Hematopoietic multipotent progenitor cell treated with erythropoietin and hydrocortisone succinate and interleukin-3 and kit ligand, for 4 days (in vitro differentiated cells): ENCODE data around the gene MRPS2.
A peak's percentile ranks its signal among the peaks of the same experiment; 100 is the strongest.
"Not testable (repeated sequence)": the region's sequence is repeated elsewhere in the genome, so short reads cannot be mapped to it uniquely, and the experiment has no call there.

ENCODE experiments used
- DNase-seq: peaks from one replicate; pipeline ENCODE4 v3.0.0-alpha.2; 2015

MRPS2 gene

GRCh38 chr9:135500525-135501260 is at the start of gene MRPS2:
TSS of gene MRPS2 (plus strand) at chr9:135500682. CDS start at chr9:135500711, 29 bp downstream.
- peak; percentile 95 for DNase-seq

GRCh38 chr9:135450956-135451355 is 49.5 kb upstream of the MRPS2 start:
- DNase-seq: no peak

GRCh38 chr9:135451909-135452308 is 48.6 kb upstream of the MRPS2 start:
- DNase-seq: not testable (repeated sequence)

- DNase-seq: no peak
Observed at GRCh38 chr9:135454737-135455136, 45.7 kb upstream of the MRPS2 start.

- no peak for DNase-seq
Observed at GRCh38 chr9:135455401-135456030, 45.0 kb upstream of the MRPS2 start.

- DNase-seq: peak; percentile 66
Observed at GRCh38 chr9:135456436-135457104, 43.9 kb upstream of the MRPS2 start.

- DNase-seq: not testable (repeated sequence)
Observed at GRCh38 chr9:135458478-135458877, 42.0 kb upstream of the MRPS2 start.

GRCh38 chr9:135461936-135462335 is 38.5 kb upstream of the MRPS2 start:
- no peak for DNase-seq

GRCh38 chr9:135463140-135463539 is 37.3 kb upstream of the MRPS2 start:
- no peak for DNase-seq

GRCh38 chr9:135464181-135464580 is 36.3 kb upstream of the MRPS2 start:
- DNase-seq: no peak

GRCh38 chr9:135468854-135469521 is 31.5 kb upstream of the MRPS2 start:
- DNase-seq: peak; percentile 59

- no peak for DNase-seq
Observed at GRCh38 chr9:135471791-135472640, 28.5 kb upstream of the MRPS2 start.

GRCh38 chr9:135473972-135474543 is 26.4 kb upstream of the MRPS2 start:
- DNase-seq: no peak

- peak; percentile 74 for DNase-seq
Observed at GRCh38 chr9:135474915-135475314, 25.6 kb upstream of the MRPS2 start.

GRCh38 chr9:135476561-135477355 is 23.7 kb upstream of the MRPS2 start:
- DNase-seq: no peak

- no peak for DNase-seq
Observed at GRCh38 chr9:135478191-135478590, 22.3 kb upstream of the MRPS2 start.

GRCh38 chr9:135478829-135479468 is 21.5 kb upstream of the MRPS2 start:
- peak; percentile 68 for DNase-seq

- peak; percentile 57 for DNase-seq
Observed at GRCh38 chr9:135479469-135480052, 20.9 kb upstream of the MRPS2 start, which contains the start of gene PPP1R26. TSS of gene PPP1R26 (plus strand) at chr9:135479782. CDS start at chr9:135484511, 4,729 bp downstream.

- DNase-seq: peak; percentile 62
Observed at GRCh38 chr9:135480071-135480939, 20.2 kb upstream of the MRPS2 start.
